ENCODE results near the gene LPP. TPM values are rescaled to one million over a fixed set of nuclear protein-coding genes. Genes with fewer than 3 reads are reported as not detected.

Gene LPP
- total RNA-seq, 4 donors from 2014 or later = 183 to 293 (median 242) TPM

- no peak overlapping the region for H3K4me3 ChIP-seq
- no peaks in the 10 kb centered on the region for H3K36me3 ChIP-seq
- no peaks in the 10 kb centered on the region for H3K27me3 ChIP-seq
- H3K9me3 ChIP-seq = no peaks in the 10 kb centered on the region
- H3K27ac ChIP-seq = no peak overlapping the region
- 50 to 62% methylated on average over 1 of the region's 1 CpG for WGBS, 2 donors
- no peak for DNase-seq (ENCODE audit: low spot score in 2 of 2)
- TF ChIP-seq CTCF (IDR thresholded peaks at IDR 0.05) (no peak), POLR2A (IDR thresholded peaks at IDR 0.05) (no peak), EP300 (IDR thresholded peaks at IDR 0.05) (no peak)
- H3K4me1 ChIP-seq = peaks cover 0 to 16% (median 3%) of the 10 kb centered on the region in 4 donors
These were observed 508.3 kb downstream of the LPP start for GRCh38 chr3:188662214-188662613.

GRCh38 chr3:188662795-188663194 is 508.8 kb downstream of the LPP start:
- H3K4me1 ChIP-seq = peaks cover 0 to 16% (median 3%) of the 10 kb centered on the region in 4 donors
- TF ChIP-seq EP300 (IDR thresholded peaks at IDR 0.05) (no peak), CTCF (IDR thresholded peaks at IDR 0.05) (no peak), POLR2A (IDR thresholded peaks at IDR 0.05) (no peak)
- WGBS, 2 donors = 74 to 87% methylated on average over 2 of the region's 2 CpGs
- H3K27ac ChIP-seq = no peak overlapping the region
- no peak overlapping the region for H3K4me3 ChIP-seq
- no peak for DNase-seq (ENCODE audit: low spot score in 2 of 2)
- no peaks in the 10 kb centered on the region for H3K9me3 ChIP-seq
- H3K27me3 ChIP-seq = no peaks in the 10 kb centered on the region
- H3K36me3 ChIP-seq = no peaks in the 10 kb centered on the region

- Histone ChIP-seq H3K27me3 (no peaks in the 10 kb centered on the region), H3K4me1 (peaks cover 0 to 11% (median 3%) of the 10 kb centered on the region in 4 donors), H3K9me3 (no peaks in the 10 kb centered on the region), H3K27ac (no peak overlapping the region), H3K36me3 (no peaks in the 10 kb centered on the region), H3K4me3 (no peak overlapping the region)
- WGBS, 2 donors = 94 to 98% methylated on average over 5 of the region's 5 CpGs
- no peak for DNase-seq (ENCODE audit: low spot score in 2 of 2)
- TF ChIP-seq POLR2A (IDR thresholded peaks at IDR 0.05) (no peak), EP300 (IDR thresholded peaks at IDR 0.05) (no peak), CTCF (IDR thresholded peaks at IDR 0.05) (no peak)
These were observed 509.9 kb downstream of the LPP start for GRCh38 chr3:188663839-188664238.

GRCh38 chr3:188664795-188665194 is 510.8 kb downstream of the LPP start:
- H3K27ac ChIP-seq = no peak overlapping the region

GRCh38 chr3:188667926-188668325 is 514.0 kb downstream of the LPP start:
- no peak for DNase-seq (ENCODE audit: low spot score in 2 of 2)
- H3K4me3 ChIP-seq = no peak overlapping the region
- H3K4me1 ChIP-seq = peaks cover 0 to 16% (median 7%) of the 10 kb centered on the region in 4 donors
- no peaks in the 10 kb centered on the region for H3K9me3 ChIP-seq
- no peak overlapping the region for H3K27ac ChIP-seq
- no peaks in the 10 kb centered on the region for H3K36me3 ChIP-seq
- TF ChIP-seq EP300 (IDR thresholded peaks at IDR 0.05) (no peak), CTCF (IDR thresholded peaks at IDR 0.05) (no peak), POLR2A (IDR thresholded peaks at IDR 0.05) (no peak)
- WGBS, 2 donors = 79 to 89% methylated on average over 2 of the region's 2 CpGs
- H3K27me3 ChIP-seq = no peaks in the 10 kb centered on the region

More at GRCh38 chr3:188664795-188665194, 510.8 kb downstream of the LPP start:
- H3K9me3 ChIP-seq = no peaks in the 10 kb centered on the region
- peaks cover 0 to 4% (median 2%) of the 10 kb centered on the region in 4 donors for H3K4me1 ChIP-seq
- no peak for DNase-seq (ENCODE audit: low spot score in 2 of 2)
- peak in 1 of 5 experiments; percentile 6 for TF ChIP-seq CTCF (IDR thresholded peaks at IDR 0.05)
- TF ChIP-seq EP300 (IDR thresholded peaks at IDR 0.05) = no peak
- WGBS, 2 donors = 90 to 92% methylated on average over 3 of the region's 3 CpGs
- no peaks in the 10 kb centered on the region for H3K27me3 ChIP-seq
- H3K36me3 ChIP-seq = no peaks in the 10 kb centered on the region
- H3K4me3 ChIP-seq = no peak overlapping the region

All from tibial nerve (tissue), 4 donors.